Activated T-helper 1 cell treated with anti-CD3 and anti-CD28 coated beads, Interleukin-12 subunit alpha, Interleukin-12 subunit beta, Interleukin-2, Interleukin-4 antibody, amounts not matched to agents 30 ng/mL and 10 ng/mL and 1 ng/mL, durations not matched to agents 14 hours and 24 hours and 36 hours (primary cell): Measurements from ENCODE around the gene ARHGDIA. TPM values are rescaled to one million over a fixed set of nuclear protein-coding genes. Genes with fewer than 3 reads are reported as not detected.
A peak's percentile ranks its signal among the peaks of the same experiment; 100 is the strongest.

ENCODE experiments used
- DNase-seq: peaks from one replicate; pipeline ENCODE4 v3.0.0; 2021; ENCODE audit warnings: low spot score
- H3K27ac Mint-ChIP-seq: one replicate; pipeline ENCODE4 v1.8.0; 2021; ENCODE audit warnings: mild to moderate bottlenecking, mixed read lengths
- H3K27me3 Mint-ChIP-seq: one replicate; pipeline ENCODE4 v1.8.0; 2022; ENCODE audit warnings: mild to moderate bottlenecking, moderate library complexity, mixed read lengths; ENCODE audit not compliant: insufficient read depth
- H3K36me3 Mint-ChIP-seq: one replicate; pipeline ENCODE4 v1.8.0; 2021; ENCODE audit warnings: low read depth, mixed read lengths
- H3K4me1 Mint-ChIP-seq: one replicate; pipeline ENCODE4 v1.8.0; 2021; ENCODE audit warnings: low read depth, mixed read lengths
- H3K4me3 Mint-ChIP-seq: one replicate; pipeline ENCODE4 v1.8.0; 2021; ENCODE audit warnings: mild to moderate bottlenecking, moderate library complexity, mixed read lengths
- H3K9me3 Mint-ChIP-seq: one replicate; pipeline ENCODE4 v1.8.0; 2021; ENCODE audit warnings: mixed read lengths
- intact Hi-C: fragments of 100-400 bp; cut with micrococcal nuclease; formaldehyde crosslinking; loops from one replicate; pipeline ENCODE4 v1.15.1; 2024
- total RNA-seq: library from RNA; stranded (reverse); gene quantifications from 2 replicates; pipeline ENCODE4 v1.2.3, GENCODE V29; 2022

ARHGDIA gene
- total RNA-seq, 1 donor from 2014 or later: 705 TPM

- H3K9me3 Mint-ChIP-seq: no peaks in the 10 kb centered on the region
- DNase-seq: peak; percentile 29
- peak overlapping the region; percentile 87 for H3K27ac Mint-ChIP-seq
- intact Hi-C loops: loop anchor here (1.0 to 2.0 kb wide), 7 partner anchors 19 to 208 kb away; partner anchors contain the start of genes ARHGDIA, FASN, P4HB and PCYT2
- peaks cover 31% of the 10 kb centered on the region for H3K36me3 Mint-ChIP-seq
- no peaks in the 10 kb centered on the region for H3K27me3 Mint-ChIP-seq
- H3K4me3 Mint-ChIP-seq: peak overlapping the region; percentile 92
- H3K4me1 Mint-ChIP-seq: peaks cover 13% of the 10 kb centered on the region
Observed at GRCh38 chr17:81890447-81891302, 19.5 kb upstream of the ARHGDIA start.

GRCh38 chr17:81889602-81890001, 18.5 kb upstream of the ARHGDIA start:
- H3K36me3 Mint-ChIP-seq: peaks cover 35% of the 10 kb centered on the region
- intact Hi-C loops: loop anchor here (2.0 kb wide), 1 partner anchor 21 kb away; the partner anchor contains the start of gene PCYT2
- no peaks in the 10 kb centered on the region for H3K9me3 Mint-ChIP-seq
- H3K27me3 Mint-ChIP-seq: no peaks in the 10 kb centered on the region
- peaks cover 13% of the 10 kb centered on the region for H3K4me1 Mint-ChIP-seq
- DNase-seq: no peak
- peak overlapping the region; percentile 92 for H3K4me3 Mint-ChIP-seq
- H3K27ac Mint-ChIP-seq: peak overlapping the region; percentile 73

- H3K4me1 Mint-ChIP-seq: peaks cover 13% of the 10 kb centered on the region
- intact Hi-C loops: no loop called here
- no peaks in the 10 kb centered on the region for H3K27me3 Mint-ChIP-seq
- peaks cover 37% of the 10 kb centered on the region for H3K36me3 Mint-ChIP-seq
- H3K27ac Mint-ChIP-seq: peak overlapping the region; percentile 73
- peak overlapping the region; percentile 92 for H3K4me3 Mint-ChIP-seq
- DNase-seq: no peak
- no peaks in the 10 kb centered on the region for H3K9me3 Mint-ChIP-seq
Observed at GRCh38 chr17:81888988-81889595, 18.0 kb upstream of the ARHGDIA start.

GRCh38 chr17:81888105-81888987, 17.2 kb upstream of the ARHGDIA start:
- Mint-ChIP-seq H3K36me3 (peaks cover 39% of the 10 kb centered on the region), H3K4me1 (peaks cover 13% of the 10 kb centered on the region), H3K27me3 (no peaks in the 10 kb centered on the region), H3K27ac (no peak overlapping the region), H3K4me3 (peak overlapping the region; percentile 92), H3K9me3 (no peaks in the 10 kb centered on the region)
- no peak for DNase-seq
- intact Hi-C loops: no loop called here

GRCh38 chr17:81885869-81886548, 14.9 kb upstream of the ARHGDIA start:
- DNase-seq: no peak
- intact Hi-C loops: no loop called here
- H3K27ac Mint-ChIP-seq: no peak overlapping the region
- peaks cover 41% of the 10 kb centered on the region for H3K36me3 Mint-ChIP-seq
- peaks cover 13% of the 10 kb centered on the region for H3K4me1 Mint-ChIP-seq
- H3K4me3 Mint-ChIP-seq: no peak overlapping the region
- H3K27me3 Mint-ChIP-seq: no peaks in the 10 kb centered on the region
- no peaks in the 10 kb centered on the region for H3K9me3 Mint-ChIP-seq

GRCh38 chr17:81885454-81885853, 14.3 kb upstream of the ARHGDIA start:
- no peak overlapping the region for H3K27ac Mint-ChIP-seq

GRCh38 chr17:81884968-81885367, 13.8 kb upstream of the ARHGDIA start:
- peaks cover 13% of the 10 kb centered on the region for H3K4me1 Mint-ChIP-seq
- no peaks in the 10 kb centered on the region for H3K9me3 Mint-ChIP-seq
- no peak overlapping the region for H3K4me3 Mint-ChIP-seq
- DNase-seq: no peak
- H3K27ac Mint-ChIP-seq: no peak overlapping the region
- H3K27me3 Mint-ChIP-seq: no peaks in the 10 kb centered on the region
- intact Hi-C loops: no loop called here
- peaks cover 45% of the 10 kb centered on the region for H3K36me3 Mint-ChIP-seq

More at GRCh38 chr17:81885454-81885853, 14.3 kb upstream of the ARHGDIA start:
- H3K27me3 Mint-ChIP-seq: no peaks in the 10 kb centered on the region
- no peak for DNase-seq
- no peak overlapping the region for H3K4me3 Mint-ChIP-seq
- H3K4me1 Mint-ChIP-seq: peaks cover 13% of the 10 kb centered on the region
- intact Hi-C loops: no loop called here
- no peaks in the 10 kb centered on the region for H3K9me3 Mint-ChIP-seq
- H3K36me3 Mint-ChIP-seq: peaks cover 42% of the 10 kb centered on the region

- intact Hi-C loops: no loop called here
- Mint-ChIP-seq H3K4me1 (peaks cover 13% of the 10 kb centered on the region), H3K27me3 (no peaks in the 10 kb centered on the region), H3K27ac (no peak overlapping the region), H3K9me3 (no peaks in the 10 kb centered on the region), H3K36me3 (peaks cover 47% of the 10 kb centered on the region), H3K4me3 (no peak overlapping the region)
- DNase-seq: no peak
Observed at GRCh38 chr17:81884520-81884919, 13.4 kb upstream of the ARHGDIA start.

GRCh38 chr17:81879121-81879520, 8.0 kb upstream of the ARHGDIA start:
- peaks cover 27% of the 10 kb centered on the region for H3K36me3 Mint-ChIP-seq
- H3K4me3 Mint-ChIP-seq: no peak overlapping the region
- no peaks in the 10 kb centered on the region for H3K9me3 Mint-ChIP-seq
- no peak overlapping the region for H3K27ac Mint-ChIP-seq
- H3K27me3 Mint-ChIP-seq: no peaks in the 10 kb centered on the region
- intact Hi-C loops: no loop called here
- DNase-seq: no peak
- H3K4me1 Mint-ChIP-seq: no peaks in the 10 kb centered on the region

GRCh38 chr17:81878294-81878693, 7.2 kb upstream of the ARHGDIA start:
- no peak for DNase-seq
- Mint-ChIP-seq H3K4me3 (no peak overlapping the region), H3K9me3 (no peaks in the 10 kb centered on the region), H3K36me3 (peaks cover 25% of the 10 kb centered on the region), H3K4me1 (no peaks in the 10 kb centered on the region), H3K27me3 (no peaks in the 10 kb centered on the region), H3K27ac (no peak overlapping the region)
- intact Hi-C loops: no loop called here

- Mint-ChIP-seq H3K36me3 (peaks cover 23% of the 10 kb centered on the region), H3K4me3 (no peak overlapping the region), H3K4me1 (no peaks in the 10 kb centered on the region), H3K27me3 (no peaks in the 10 kb centered on the region), H3K27ac (no peak overlapping the region), H3K9me3 (no peaks in the 10 kb centered on the region)
- no peak for DNase-seq
- intact Hi-C loops: no loop called here
Observed at GRCh38 chr17:81877569-81877968, 6.4 kb upstream of the ARHGDIA start.
